SH-SY5Y (cell line): ENCODE measurements around the gene DCTN1.

Experiments used
- GATA2 ChIP-seq: IDR thresholded peaks from 2 replicates; pipeline ENCODE4 v1.6.1; 2011; ENCODE audit warnings: mild to moderate bottlenecking, low read depth, low read length
- GATA3 ChIP-seq: IDR thresholded peaks from 2 replicates; pipeline ENCODE4 v1.6.1; 2011; ENCODE audit warnings: low read depth, mild to moderate bottlenecking, low read length, moderate library complexity

- TF ChIP-seq GATA2 (no peak), GATA3 (no peak)
These were observed 27.6 kb upstream of the DCTN1 start for GRCh38 chr2:74407682-74408081.
